NCI-H1694 treated with DMSO at 0.1 percent for 48 hours (cell line): ENCODE data around the gene MGA.

Experiments used
- DNase-seq: peaks from one replicate; lab custom pipeline; 2025; lab: John Stamatoyannopoulos, UW

The MGA gene

DNA sequence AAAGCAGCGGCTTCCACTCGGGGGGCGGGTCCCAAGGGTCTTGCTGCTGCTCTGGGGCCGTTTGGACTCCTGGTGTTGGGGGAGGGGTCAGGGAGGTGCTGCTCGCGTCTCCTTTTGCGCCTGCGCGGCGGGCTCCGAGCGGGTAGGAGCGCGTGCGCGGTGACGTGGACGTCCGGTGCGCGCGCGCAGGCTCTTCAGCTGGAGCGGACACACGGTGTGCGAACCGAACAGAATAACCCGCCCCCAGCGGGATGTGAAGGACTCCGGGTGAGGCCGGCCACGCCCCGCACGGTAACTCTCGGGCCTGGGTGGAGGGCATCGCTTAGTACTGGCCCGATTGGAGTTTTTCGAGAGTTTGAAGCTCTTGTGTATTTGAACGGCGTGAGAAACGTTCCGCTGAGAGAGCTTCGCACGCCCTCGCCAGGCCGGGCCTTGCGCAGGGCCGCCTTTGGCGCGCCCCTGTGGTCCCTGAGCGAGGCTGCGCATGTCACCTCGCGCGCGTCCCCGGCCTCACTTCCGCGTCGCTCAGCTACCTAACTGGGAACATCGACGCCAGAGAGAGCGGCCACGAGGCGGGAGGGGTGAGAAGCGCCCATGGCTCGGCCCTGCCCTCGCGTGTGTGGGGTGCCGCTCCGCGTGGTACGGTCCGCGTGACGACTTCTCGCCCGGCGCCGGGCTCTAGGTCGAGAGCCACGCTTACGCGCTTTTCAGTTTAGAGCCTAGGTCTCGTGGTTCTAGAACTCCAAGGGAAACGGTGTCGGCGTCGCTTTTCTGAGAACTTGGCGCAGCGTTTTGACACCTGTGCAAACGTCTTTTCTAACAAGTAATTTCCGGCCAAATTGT, at the start of gene MGA:
MGA (plus strand) TSS at position 171 of the 843 bp plus-strand sequence.
- peak; percentile 73 for DNase-seq

DNA sequence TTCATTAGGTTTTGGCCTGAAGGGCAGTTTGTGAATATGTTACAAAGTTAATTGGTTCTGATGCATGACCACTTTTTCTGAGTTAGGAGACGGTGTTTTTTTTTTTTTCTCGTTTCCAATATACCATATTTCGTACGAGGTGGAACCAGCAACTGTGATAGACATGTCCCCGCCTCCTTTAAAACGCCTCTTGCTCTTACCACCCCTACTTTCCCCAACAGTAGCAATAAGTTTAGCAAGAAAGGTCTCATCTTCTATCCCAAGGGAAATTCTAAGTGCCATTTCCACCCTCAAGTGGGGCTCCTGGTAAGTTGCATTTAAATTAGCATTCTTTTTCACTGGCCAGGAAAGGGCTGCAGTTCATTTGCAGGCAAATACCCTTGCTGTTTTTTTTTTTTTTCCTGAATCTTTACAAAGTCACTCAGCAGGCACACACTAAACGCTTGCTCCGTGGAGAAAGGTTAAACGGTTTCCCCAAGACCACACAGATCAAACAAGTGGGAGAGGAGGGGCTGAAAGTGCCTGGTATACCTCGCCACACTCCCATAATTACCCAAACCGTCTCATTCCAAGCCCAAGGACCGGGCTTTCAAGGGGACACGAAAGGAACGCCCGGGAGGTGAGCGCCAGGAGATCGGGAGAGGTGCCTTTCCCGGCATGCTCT, 39.5 kb upstream of the MGA start:
- DNase-seq, result no peak

DNA sequence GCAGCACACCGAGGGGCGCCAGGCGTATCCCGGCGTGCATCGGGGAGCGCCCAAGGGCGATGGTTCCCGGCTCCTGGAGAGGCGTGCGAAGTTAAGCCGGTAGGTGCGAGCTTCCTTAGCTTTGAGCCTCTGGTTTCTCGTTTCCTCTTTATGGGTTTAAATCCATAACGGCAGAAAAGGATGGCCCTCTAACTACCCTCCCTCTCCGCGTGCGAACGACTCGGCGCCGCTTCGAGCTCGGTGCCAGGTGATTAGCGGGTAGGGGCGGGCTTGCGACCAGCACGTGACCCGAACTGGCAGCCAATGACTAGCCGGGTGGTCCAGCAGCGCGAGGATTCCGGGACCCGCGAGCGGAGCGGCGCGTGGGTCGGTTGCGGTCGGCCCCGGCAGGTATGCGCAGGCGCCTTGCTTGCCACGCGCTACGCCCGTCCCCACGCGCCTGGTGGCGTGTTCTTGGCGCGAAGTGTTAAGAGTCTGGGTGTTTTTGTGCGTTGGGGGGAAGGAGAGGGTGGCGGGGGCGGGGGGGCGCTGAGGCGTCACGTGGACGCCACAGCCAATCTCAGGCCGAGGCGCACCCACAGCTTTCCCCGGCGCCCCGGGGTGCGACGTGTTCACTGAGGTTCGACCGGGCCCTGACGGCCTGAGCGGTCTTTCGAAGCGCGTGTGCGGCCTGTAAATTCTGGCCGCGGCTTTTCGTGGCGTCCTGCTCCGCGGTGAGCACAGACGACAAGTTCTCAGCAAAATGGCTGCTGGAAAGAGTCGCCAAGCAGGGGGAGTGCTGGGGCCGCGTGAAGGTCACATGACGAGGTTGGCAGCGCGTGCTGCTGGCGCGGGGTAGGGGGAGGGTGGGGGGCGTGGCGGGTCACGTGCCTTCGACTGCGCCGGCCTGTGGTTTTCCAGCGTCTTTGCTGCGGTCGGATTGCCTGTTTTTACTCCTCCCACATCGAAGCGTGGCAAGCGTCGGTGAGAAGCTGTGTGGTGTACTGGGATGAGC, 38.7 kb upstream of the MGA start:
- DNase-seq, result peak; percentile 89

DNA sequence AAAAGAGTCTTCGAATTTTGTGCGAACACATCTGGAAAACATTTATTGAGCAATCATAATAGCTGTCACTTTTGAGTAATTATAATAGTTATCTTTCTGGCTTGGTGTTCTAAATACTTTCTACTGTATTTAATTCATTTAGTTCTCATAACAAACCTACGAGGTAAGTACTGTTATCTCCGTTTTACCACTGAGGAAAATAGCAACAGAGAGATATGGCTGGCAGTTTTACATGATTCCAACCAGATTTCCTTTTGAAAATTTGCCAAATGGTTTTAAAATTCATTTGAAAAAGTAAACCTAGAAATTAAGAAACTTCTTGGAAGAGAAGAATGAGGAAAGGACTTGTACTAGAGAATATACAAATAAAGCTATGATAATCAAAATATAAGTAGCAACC, 37.3 kb upstream of the MGA start:
- no peak for DNase-seq

DNA sequence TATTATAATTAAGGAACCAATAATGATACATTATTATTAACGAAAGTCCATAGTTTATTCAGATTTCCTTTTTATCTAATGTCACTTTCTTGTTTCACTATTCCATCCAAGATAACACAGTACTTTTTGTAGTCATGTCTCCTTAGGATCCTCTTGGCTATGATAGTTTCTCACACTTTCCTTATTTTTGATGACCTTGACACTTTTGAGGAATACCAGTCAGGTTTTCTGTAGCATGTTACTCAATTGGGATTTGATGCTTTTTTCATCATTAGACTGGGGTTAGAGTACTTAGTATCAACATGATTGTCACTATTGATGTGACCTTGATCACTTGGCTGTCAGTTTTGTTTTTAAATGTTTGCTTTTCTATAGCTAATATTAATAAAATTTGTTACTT, 33.0 kb upstream of the MGA start:
- DNase-seq, result no peak

DNA sequence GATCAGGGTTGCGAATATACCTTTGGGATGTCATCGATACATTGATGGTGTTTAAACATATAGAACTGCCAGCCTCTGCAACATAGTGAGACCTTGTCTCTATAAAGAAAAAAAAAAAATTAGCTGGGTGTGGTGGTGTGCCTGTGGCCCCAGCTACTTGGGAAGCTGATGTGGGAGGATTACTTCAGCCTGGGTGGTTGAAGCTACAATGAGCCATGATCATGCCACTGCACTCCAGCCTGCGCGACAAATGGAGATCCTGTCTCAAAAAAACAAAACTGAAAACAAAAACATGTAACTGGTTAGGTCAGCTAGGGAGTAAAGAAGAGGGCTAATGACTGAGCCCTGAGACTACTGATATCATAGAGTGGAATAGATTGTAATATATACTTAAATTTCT, 30.7 kb upstream of the MGA start:
- DNase-seq, result no peak

DNA sequence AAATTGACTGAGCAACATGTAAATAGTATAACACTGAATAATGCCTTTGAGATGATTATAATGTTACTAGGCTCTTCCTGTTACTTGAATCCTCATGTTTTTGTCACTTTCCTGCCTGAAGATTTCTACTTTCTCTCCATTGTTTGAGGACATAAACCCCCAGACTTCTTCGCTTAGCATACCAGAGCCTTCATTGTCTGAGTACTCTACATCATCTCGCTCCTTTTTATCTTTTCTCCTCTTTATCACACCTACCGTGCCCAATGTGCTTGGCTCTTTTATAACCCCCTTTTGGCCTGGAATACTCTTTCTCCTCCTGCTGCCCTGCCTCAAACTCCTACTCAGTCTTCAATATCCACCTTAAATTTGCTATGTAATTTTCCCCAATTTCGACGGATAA, 30.3 kb upstream of the MGA start:
- no peak for DNase-seq

DNA sequence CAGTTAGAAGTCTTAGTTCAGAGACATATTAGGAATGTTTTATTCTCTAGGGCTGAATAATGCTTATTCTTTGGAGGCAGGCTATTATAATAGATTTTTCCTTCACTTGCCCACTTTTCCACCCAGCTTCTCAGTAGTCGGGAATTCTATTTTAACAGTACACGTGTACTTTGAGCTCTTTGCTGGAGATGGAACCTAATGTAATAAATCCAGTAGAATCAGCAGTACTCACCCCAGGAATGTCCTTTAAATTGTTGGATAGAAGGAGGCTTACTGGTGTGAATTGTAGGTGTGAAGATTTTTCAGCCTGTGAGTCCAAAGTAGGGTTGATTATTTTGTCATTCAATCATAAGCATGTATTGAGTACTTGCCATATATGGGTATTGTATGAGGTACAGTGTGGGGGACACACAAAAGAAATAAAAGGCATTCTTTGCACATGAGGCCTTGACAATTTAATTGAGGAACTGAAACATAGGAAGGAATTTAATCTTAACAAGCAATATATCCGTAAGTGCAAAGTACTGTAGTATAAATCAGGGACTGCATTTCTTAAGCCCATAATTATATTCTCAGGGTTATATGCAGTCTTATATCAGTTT, 29.5 kb upstream of the MGA start:
- DNase-seq, result no peak

DNA sequence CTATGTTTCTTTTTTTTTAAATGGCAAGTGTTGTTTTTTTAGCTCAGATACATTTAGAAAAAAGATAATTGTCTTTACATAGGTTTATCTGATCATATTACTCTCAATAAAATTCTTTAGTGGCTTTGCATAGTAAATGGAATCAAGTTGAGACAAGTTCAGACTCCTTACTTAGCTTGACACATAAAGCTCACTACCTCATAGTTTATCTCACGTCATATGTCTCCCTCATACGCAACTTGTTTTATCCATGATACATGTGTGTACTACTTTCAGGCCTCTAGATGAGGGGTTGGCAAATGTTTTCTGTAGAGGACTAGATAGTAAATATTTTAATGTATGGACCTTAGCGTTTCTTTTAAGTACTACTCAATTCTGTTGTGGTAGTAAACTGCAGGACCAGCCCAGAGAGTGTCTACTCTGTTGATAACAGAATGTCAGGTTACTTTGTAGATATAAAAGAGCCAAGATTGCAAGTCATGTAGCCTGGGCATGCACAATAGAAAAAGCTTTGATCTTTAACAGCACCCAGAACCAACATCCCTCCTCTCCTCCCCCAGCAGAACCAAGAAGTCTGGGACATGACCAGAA, 28.2 kb upstream of the MGA start:
- DNase-seq, result no peak

DNA sequence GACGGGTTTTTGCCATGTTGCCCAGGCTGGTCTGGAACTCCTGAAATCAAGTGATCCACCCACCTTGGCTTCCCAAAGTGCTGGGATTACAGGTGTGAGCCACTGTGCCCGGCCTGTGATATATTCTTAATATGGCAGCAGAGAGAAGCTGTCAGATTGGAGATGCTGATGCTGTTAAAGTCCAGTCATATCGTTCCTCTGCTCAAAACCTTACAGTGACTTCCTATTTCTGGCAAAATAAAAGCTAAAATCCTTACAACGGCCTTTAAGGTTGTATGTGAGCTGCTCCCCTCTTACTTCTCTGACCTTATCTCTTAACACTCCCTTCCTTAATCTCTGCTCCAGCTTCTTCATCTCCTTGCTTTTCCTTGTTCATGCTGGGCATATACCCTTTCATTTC, 26.6 kb upstream of the MGA start:
- DNase-seq, result no peak

DNA sequence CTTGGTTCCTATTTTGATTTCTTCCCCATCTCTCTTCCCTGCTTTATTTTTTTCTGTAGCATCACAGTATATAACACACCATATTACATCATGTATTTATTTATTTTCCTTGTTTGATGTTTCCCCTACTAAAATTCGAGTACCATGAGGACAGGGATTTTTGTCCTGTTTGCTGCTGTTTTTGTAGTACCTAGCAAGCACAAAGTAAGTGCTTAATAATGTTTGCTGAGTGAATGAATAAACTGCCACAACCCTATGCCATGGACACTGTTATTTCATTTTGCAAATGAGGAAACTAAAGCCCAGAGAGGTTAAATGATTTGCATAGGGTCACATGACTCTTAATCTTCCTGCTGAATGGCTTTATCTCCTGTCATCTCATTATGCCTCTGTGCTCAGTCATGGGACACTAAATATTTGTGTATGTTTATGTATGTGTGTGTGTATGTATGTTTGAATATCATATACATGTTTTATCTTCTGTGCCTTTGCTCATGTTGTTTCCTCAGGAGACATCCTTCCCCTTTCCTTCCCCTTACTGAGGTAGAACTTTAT, 26.1 kb upstream of the MGA start:
- no peak for DNase-seq

DNA sequence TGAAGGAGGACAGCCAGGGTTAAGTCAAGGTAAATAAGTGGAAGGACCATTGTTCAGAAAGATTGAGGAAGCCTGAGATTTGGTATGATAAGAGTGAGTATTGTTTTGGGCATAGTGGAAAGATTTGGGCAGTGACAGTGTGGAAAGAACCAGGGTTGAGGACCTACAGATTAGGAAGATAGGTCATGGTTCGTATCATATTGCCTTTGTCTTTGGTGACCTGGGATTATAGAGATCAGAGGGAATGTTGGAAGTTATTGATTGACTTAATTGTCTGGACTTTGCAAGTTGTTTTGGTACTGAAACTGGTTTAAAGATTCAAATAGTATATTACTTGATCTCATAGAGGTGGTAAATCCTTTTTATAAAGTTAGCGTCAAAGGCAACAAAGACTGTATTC, 23.1 kb upstream of the MGA start:
- DNase-seq, result no peak

DNA sequence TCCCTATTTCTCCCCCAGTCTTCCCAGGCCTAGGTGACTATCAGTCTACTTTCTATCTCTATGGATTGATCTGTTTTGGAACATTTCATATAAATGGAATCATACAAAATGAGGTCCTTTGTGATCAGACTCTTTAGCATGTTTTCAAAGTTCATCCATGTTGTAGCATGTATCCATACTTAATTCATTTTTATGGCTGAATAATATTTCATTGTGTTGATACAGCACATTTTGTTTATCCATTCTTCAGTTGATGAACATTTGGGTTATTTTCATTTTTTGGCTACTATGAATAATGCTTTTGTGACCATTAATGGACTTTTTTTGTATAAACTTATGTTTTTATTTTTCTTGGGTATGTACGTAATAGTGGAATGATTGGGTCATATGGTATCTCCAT, 19.2 kb upstream of the MGA start:
- no peak for DNase-seq

DNA sequence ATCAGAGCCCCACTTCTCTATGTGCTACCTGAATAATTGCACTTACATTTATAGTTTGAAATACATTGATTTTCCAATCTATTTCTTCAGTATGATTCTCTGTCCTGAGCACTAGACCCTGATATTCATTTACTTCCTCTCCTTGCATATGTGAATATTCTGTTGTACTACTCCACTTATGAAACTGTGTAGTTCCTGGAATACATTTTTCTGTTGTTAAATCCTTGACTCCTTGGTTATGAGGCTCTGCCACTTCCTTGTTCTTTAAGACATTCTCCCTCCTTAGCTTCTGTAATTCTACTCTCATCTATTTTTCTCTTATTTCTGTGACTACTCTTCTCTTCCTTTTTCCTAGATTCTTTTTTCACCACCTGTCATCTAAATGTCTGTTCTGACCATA, 12.9 kb upstream of the MGA start:
- no peak for DNase-seq

DNA sequence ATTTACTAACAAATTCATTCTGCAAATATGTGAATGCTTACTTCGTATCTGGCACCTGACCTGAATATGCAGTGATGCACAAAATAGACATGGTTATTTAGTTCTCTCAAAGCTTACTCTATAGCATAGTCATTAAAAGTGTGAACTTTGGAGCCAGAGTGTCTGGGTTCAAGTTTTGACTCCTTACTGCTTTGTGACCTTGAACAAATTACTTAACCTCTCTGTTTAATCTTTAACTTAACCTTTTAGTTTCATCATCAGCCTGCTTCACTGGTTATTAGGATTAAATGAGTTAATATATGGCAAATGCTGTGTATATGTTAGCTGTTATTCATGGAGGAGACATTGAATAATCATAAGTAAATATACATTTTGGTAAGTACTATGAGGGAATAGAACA, 12.1 kb upstream of the MGA start:
- no peak for DNase-seq

DNA sequence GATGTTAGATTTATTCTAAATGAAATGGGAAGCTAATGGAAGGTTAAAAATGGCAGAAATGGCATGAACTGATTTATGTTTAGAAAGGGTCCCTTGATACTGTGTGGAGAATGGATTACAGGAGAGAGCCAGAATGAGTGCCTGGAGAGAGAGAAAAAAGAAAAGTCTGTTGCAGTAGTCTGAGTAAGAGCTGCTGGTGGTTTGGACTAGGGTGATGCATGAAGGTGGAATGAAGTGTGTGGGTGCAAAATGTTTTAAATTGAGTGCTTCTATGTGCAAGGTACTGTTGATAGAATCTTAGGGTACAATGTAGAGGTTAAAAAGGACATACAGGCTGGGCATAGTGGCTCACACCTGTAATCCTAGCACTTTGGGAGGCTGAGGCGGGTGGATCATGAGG, 11.4 kb upstream of the MGA start:
- DNase-seq, result no peak

DNA sequence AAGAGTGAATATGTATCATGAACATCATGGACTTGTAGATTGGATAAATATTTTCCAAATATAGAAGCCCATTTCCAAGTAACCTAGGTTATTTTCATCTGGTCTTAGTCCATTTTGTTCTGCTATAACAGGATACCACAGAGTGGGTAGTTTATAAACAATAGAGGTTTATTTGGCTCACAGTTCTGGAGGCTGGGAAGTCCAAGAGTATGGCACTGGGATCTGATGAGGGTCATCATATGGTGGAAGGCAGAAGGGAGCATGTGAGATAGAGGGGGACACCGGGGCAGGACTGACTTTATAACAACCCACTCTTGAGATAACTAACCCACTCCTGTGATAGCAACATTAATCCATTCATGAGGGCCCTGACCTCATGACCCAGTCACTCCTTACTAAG, 9.4 kb upstream of the MGA start:
- no peak for DNase-seq

DNA sequence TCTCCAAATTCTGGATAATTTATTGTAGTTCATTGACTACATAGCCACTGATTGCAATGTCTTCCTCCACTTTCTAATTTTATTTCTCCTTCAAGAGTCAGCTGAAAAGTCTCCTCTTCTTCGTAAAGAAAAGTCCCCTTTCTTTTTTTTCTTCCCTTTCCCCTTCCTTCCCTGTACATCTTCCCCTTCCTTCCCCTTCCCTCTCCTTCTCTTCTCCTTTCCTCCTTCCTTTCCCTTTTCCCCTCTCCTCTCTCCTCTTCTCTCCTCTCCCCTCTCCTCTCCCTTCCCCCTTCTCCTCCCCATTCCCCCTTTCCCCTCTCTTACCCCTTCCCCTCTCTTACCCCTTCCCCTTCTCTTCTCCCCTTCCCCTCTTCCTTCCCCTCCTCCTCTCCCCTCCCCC, 8.8 kb upstream of the MGA start:
- DNase-seq, result no peak

DNA sequence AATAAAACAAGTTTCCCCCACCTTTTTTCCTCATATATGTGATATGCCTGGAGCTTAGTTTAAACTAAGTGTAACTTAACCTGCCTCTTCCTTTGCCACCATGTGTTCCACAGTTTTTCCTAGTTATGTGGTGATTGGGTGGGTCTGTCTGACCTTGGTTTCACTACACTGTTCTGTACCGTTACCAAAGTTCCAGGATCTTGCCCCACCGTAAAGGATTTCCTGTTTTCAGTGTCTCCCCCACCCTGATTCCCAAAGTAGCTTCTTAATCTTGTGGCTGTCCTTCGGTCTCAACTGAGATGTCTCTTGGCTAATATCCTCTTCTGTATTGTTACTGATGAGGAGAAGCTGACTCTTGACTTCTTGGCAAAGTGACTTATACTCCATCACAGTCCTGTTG, 6.4 kb upstream of the MGA start:
- no peak for DNase-seq

DNA sequence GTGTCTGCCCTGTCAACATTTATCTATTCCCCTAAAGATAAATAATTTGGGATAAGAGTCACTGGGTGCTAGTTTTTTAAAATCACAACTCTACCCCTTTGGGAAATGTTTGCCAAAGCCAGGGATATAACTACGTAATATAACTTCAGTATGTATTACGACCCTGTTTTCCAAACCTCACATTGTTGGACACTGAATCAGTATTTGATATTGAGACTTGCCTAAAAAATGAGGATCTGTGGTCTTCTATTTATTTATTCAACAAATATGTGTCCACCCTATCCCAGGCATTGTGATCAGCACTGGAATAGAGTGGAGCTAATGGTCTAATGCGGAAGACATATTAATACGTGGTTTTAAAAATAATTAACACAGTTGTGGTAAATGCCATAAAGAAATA, 4.5 kb upstream of the MGA start:
- DNase-seq, result no peak

DNA sequence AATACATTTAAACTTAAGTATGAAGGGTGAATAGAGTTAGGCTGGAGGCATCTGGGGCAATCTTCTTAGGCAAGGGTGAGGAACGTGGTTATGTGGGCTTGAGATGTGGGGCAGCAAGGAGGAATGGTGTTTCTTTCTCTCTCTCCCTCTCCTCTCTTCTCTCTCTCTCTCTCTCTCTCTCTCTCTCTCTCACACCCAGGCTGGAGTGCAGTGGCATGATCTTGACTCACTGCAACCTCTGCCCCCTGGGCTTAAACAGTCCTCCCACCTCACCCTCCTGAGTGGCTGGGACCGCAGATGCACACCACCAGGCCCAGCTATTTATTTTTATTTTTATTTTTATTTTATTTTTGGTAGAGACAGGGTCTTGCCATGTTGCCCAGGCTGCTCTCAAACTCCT, 4.0 kb upstream of the MGA start:
- no peak for DNase-seq

DNA sequence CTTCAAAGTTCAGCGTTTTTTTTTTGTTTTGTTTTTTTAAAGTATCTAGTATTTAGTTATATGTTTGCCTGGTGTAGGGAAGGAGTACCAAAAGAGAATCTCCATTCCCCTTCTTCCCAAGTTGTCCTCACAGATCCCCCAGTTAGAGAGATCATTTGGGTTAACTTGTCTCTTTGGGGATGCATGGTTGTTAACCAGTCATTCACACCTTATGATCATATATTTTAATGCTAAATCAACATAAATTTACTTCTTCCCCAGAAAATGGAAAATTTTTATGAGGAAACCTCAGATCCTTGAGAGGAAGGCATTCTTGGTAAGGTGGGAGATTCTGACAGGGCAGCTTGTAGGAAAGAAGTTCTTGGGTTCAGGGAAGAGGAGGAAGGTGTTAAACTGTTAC, 1.5 kb upstream of the MGA start:
- DNase-seq, result no peak
